CD14-positive monocyte (primary cell): Measurements from ENCODE around the gene SEMA3A. TPM values are rescaled to one million over a fixed set of nuclear protein-coding genes. Genes with fewer than 3 reads are reported as not detected.

Source experiments
- DNase-seq, 3 donors: peaks; one replicate each; pipeline ENCODE4 v3.0.0-alpha.2; 2011 to 2022
- H2AFZ ChIP-seq: 2 replicates; pipeline ENCODE4 v1.6.0; 2012; ENCODE audit warnings: mild to moderate bottlenecking, low read depth, low read length, inconsistent platforms; ENCODE audit not compliant: insufficient read depth, poor library complexity, severe bottlenecking
- H3K27ac ChIP-seq, 2 donors: 1 replicate in 1 of 2; 2 replicates in 1 of 2; pipeline ENCODE4 v1.5.1; 2012 to 2013; ENCODE audit warnings: low read length in 2 of 2, control low read depth in 1 of 2, inconsistent platforms in 1 of 2, low read depth in 1 of 2, mild to moderate bottlenecking in 1 of 2
- H3K27me3 ChIP-seq, 2 donors: one replicate each; pipeline versions ENCODE4 v1.6.0 to v1.6.1; 2011 to 2013; ENCODE audit warnings: low read length in 2 of 2; ENCODE audit not compliant: control insufficient read depth in 2 of 2, insufficient read depth in 2 of 2
- H3K36me3 ChIP-seq, 2 donors: replicated peaks in 1 of 2; 1 replicate in 1 of 2; 2 replicates in 1 of 2; pipeline versions ENCODE4 v1.5.1 to v1.6.1; 2012 to 2013; ENCODE audit warnings: low read length in 2 of 2, control low read depth in 1 of 2, inconsistent platforms in 1 of 2, mild to moderate bottlenecking in 1 of 2; ENCODE audit not compliant: insufficient read depth in 2 of 2, control insufficient read depth in 1 of 2
- H3K4me1 ChIP-seq, 2 donors: 1 replicate in 1 of 2; 2 replicates in 1 of 2; pipeline versions ENCODE4 v1.5.1 to v1.6.1; 2012 to 2013; ENCODE audit warnings: low read length in 2 of 2, control low read depth in 1 of 2, inconsistent platforms in 1 of 2, mild to moderate bottlenecking in 1 of 2, moderate library complexity in 1 of 2; ENCODE audit not compliant: insufficient read depth in 2 of 2, control insufficient read depth in 1 of 2
- H3K4me2 ChIP-seq: replicated peaks from 2 replicates; pipeline ENCODE3; 2012; ENCODE audit warnings: low read length, moderate library complexity, mild to moderate bottlenecking; ENCODE audit not compliant: poor library complexity, severe bottlenecking; ENCODE audit errors: extremely low read depth
- H3K4me3 ChIP-seq, 3 experiments: fragments of 200-600 bp in 1 of 3; sonication (generic) in 1 of 3; replicated peaks in 1 of 3; 1 replicate in 2 of 3; 2 replicates in 1 of 3; pipeline ENCODE4 v1.5.1; 2011 to 2013; ENCODE audit warnings: low read length in 3 of 3, mild to moderate bottlenecking in 3 of 3, control low read depth in 2 of 3, low read depth in 2 of 3, inconsistent platforms in 1 of 3, moderate library complexity in 1 of 3
- H3K79me2 ChIP-seq: 2 replicates; pipeline ENCODE4 v1.6.0; 2012; ENCODE audit warnings: mild to moderate bottlenecking, control low read depth, inconsistent platforms, low read length, moderate library complexity; ENCODE audit not compliant: insufficient read depth
- H3K9ac ChIP-seq: 2 replicates; pipeline ENCODE4 v1.6.0; 2017; ENCODE audit warnings: low read length, mild to moderate bottlenecking; ENCODE audit not compliant: insufficient read depth, poor library complexity, severe bottlenecking
- H3K9me3 ChIP-seq, 2 donors: replicated peaks in 1 of 2; 1 replicate in 1 of 2; 2 replicates in 1 of 2; pipeline versions ENCODE4 v1.5.1 to v1.6.1; 2012 to 2013; ENCODE audit warnings: low read length in 2 of 2, control low read depth in 1 of 2; ENCODE audit not compliant: control insufficient read depth in 1 of 2, insufficient read depth in 1 of 2
- H4K20me1 ChIP-seq: 2 replicates; pipeline ENCODE4 v1.6.0; 2012; ENCODE audit warnings: mild to moderate bottlenecking, low read length, control low read depth, moderate library complexity; ENCODE audit not compliant: insufficient read depth
- H3K27ac Mint-ChIP-seq, 7 donors: one replicate each; pipeline ENCODE4 v1.8.0; 2020; ENCODE audit warnings: mild to moderate bottlenecking in 7 of 7, mixed read lengths in 7 of 7, moderate library complexity in 6 of 7, inconsistent platforms in 2 of 7
- H3K27me3 Mint-ChIP-seq, 3 donors: one replicate each; pipeline ENCODE4 v1.8.0; 2021 to 2022; ENCODE audit warnings: low read depth in 3 of 3, mild to moderate bottlenecking in 3 of 3, mixed read lengths in 3 of 3, moderate library complexity in 3 of 3, inconsistent platforms in 1 of 3
- H3K36me3 Mint-ChIP-seq, 2 donors: one replicate each; pipeline ENCODE4 v1.8.0; 2020; ENCODE audit warnings: mixed read lengths in 2 of 2, inconsistent platforms in 1 of 2, mild to moderate bottlenecking in 1 of 2
- H3K4me1 Mint-ChIP-seq: one replicate; pipeline ENCODE4 v1.8.0; 2020; ENCODE audit warnings: mild to moderate bottlenecking, mixed read lengths
- H3K4me3 Mint-ChIP-seq, 2 donors: one replicate each; pipeline ENCODE4 v1.8.0; 2020; ENCODE audit warnings: mild to moderate bottlenecking in 2 of 2, mixed read lengths in 2 of 2, moderate library complexity in 1 of 2
- H3K9me3 Mint-ChIP-seq, 7 donors: one replicate each; pipeline ENCODE4 v1.8.0; 2020 to 2022; ENCODE audit warnings: mixed read lengths in 7 of 7, mild to moderate bottlenecking in 6 of 7, moderate library complexity in 6 of 7, inconsistent platforms in 2 of 7
- WGBS: methylation state at CpG from one replicate; pipeline ENCODE4 v1.1.5; 2013; ENCODE audit warnings: missing lambda C conversion rate; ENCODE audit not compliant: insufficient coverage; 5-methylcytosine and 5-hydroxymethylcytosine counted together
- intact Hi-C, 2 donors: fragments of 100-400 bp; cut with micrococcal nuclease; formaldehyde crosslinking; loops; one replicate each; pipeline versions ENCODE4 v1.15.0 to v1.15.1; 2023
- polyA plus RNA-seq, 3 donors: library from polyadenylated mRNA; depleted of rRNA in 1 of 3; unstranded in 2 of 3; stranded (reverse) in 1 of 3; fragments of 300-500 nt in 2 of 3; fragments of >200 nt in 1 of 3; fragmentation: Illumina TruSeq in 2 of 3; gene quantifications; 1 replicate in 2 of 3; 2 replicates in 1 of 3; pipeline ENCODE4 v1.2.3, GENCODE V29; 2012 to 2021
- TF ChIP-seq, protein P1 (sequence below): fragments of 200-600 bp; IDR thresholded peaks from one replicate; pipeline ENCODE4 v1.8.0; 2022; ENCODE audit warnings: antibody characterized with exemption, mild to moderate bottlenecking

The SEMA3A gene
- polyA plus RNA-seq, 3 donors: 0.03 TPM; not detected in 2

DNA sequence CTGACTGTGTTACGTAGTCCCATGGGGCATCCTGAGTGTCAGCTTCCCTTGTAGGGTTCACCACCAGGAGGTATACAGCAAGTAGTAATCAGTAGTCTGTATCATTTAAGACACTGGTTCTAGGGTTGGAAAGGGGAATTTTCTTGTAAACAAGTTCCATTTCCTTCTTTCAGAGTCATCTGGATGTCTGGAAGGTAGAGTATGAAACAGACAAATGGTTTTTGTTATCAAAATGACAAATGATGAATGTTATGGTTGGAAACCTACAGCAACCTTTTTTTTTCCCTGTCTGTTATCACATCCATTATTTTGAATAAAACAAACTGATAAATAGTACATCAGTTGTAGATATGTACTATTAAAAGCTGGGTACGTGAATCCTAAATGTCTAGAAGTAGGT, 19.1 kb downstream of the SEMA3A start:
- DNase-seq: no peak
- H3K9me3 Mint-ChIP-seq: peaks cover 0 to 10% (median 4%) of the 10 kb centered on the region in 7 donors
- H3K36me3 ChIP-seq: no peaks in the 10 kb centered on the region
- peaks cover 0 to 8% of the 10 kb centered on the region in 2 donors for H3K9me3 ChIP-seq
- no peaks in the 10 kb centered on the region for H3K4me1 Mint-ChIP-seq
- H3K27ac ChIP-seq: no peak overlapping the region
- no peak overlapping the region for H2AFZ ChIP-seq
- WGBS: no CpG with 5 or more reads among the region's 2 CpGs
- H3K36me3 Mint-ChIP-seq: no peaks in the 10 kb centered on the region
- peaks cover 0 to 2% (median 0%) of the 10 kb centered on the region in 3 donors for H3K27me3 Mint-ChIP-seq
- no peak overlapping the region for H3K4me2 ChIP-seq
- H3K9ac ChIP-seq: no peak overlapping the region
- no peaks in the 10 kb centered on the region for H3K27me3 ChIP-seq
- no peaks in the 10 kb centered on the region for H4K20me1 ChIP-seq
- H3K4me3 Mint-ChIP-seq: no peak overlapping the region
- no peaks in the 10 kb centered on the region for H3K79me2 ChIP-seq
- no peaks in the 10 kb centered on the region for H3K4me1 ChIP-seq
- intact Hi-C loops: no loop called here
- TF ChIP-seq, protein P1, sequence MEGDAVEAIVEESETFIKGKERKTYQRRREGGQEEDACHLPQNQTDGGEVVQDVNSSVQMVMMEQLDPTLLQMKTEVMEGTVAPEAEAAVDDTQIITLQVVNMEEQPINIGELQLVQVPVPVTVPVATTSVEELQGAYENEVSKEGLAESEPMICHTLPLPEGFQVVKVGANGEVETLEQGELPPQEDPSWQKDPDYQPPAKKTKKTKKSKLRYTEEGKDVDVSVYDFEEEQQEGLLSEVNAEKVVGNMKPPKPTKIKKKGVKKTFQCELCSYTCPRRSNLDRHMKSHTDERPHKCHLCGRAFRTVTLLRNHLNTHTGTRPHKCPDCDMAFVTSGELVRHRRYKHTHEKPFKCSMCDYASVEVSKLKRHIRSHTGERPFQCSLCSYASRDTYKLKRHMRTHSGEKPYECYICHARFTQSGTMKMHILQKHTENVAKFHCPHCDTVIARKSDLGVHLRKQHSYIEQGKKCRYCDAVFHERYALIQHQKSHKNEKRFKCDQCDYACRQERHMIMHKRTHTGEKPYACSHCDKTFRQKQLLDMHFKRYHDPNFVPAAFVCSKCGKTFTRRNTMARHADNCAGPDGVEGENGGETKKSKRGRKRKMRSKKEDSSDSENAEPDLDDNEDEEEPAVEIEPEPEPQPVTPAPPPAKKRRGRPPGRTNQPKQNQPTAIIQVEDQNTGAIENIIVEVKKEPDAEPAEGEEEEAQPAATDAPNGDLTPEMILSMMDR: no peak
- no peak overlapping the region for H3K4me3 ChIP-seq
- no peak overlapping the region for H3K27ac Mint-ChIP-seq

DNA sequence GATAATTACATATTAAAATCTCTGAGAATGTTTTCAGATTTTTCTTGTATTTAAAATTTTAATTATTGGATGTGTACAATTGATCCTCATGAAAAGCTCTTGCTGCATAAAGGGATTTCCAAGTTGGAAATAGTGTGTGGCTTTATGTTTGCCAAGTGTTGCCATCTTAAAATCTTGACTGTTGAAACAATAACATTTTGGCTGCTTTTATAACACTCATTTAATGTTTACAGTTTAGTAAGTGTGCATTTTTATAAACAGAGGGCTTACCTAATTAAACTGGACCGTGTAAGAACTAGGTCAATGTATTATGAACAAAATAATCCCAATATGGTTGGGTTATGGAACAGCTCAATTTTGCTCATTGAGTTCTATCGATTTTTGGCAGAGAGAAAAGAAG, 23.9 kb downstream of the SEMA3A start:
- Histone ChIP-seq H3K4me1 (no peaks in the 10 kb centered on the region), H3K79me2 (no peaks in the 10 kb centered on the region), H4K20me1 (no peaks in the 10 kb centered on the region), H3K9me3 (peaks cover 0 to 8% of the 10 kb centered on the region in 2 donors), H3K4me2 (no peak overlapping the region), H3K27me3 (no peaks in the 10 kb centered on the region), H3K4me3 (no peak overlapping the region), H3K9ac (no peak overlapping the region), H3K36me3 (no peaks in the 10 kb centered on the region), H3K27ac (no peak overlapping the region), H2AFZ (no peak overlapping the region)
- Mint-ChIP-seq H3K27ac (no peak overlapping the region), H3K36me3 (no peaks in the 10 kb centered on the region), H3K27me3 (peaks cover 0 to 2% (median 0%) of the 10 kb centered on the region in 3 donors), H3K4me1 (no peaks in the 10 kb centered on the region), H3K4me3 (no peak overlapping the region), H3K9me3 (peaks cover 0 to 16% (median 4%) of the 10 kb centered on the region in 7 donors)
- DNase-seq: no peak
- intact Hi-C loops: no loop called here
- TF ChIP-seq, protein P1: no peak
- WGBS: no CpG with 5 or more reads among the region's 2 CpGs
